SK-N-SH (cell line): ENCODE measurements around the gene ZBTB38.

Experiments
- FOXM1 ChIP-seq: IDR thresholded peaks from 2 replicates; pipeline ENCODE4 v1.4.0; 2012; ENCODE audit warnings: low read depth, mild to moderate bottlenecking
- GABPA ChIP-seq: IDR thresholded peaks from 2 replicates; pipeline ENCODE4 v1.4.0; 2012; ENCODE audit warnings: low read depth, mild to moderate bottlenecking
- MAX ChIP-seq: IDR thresholded peaks from 2 replicates; pipeline ENCODE4 v1.4.0; 2012; ENCODE audit warnings: low read depth
- POLR2AphosphoS5 ChIP-seq: IDR thresholded peaks from 2 replicates; pipeline ENCODE4 v1.6.1; 2012; ENCODE audit warnings: low read depth, low read length
- SIN3A ChIP-seq: IDR thresholded peaks from 2 replicates; pipeline ENCODE4 v1.6.1; 2012; ENCODE audit warnings: low read depth, mild to moderate bottlenecking, low read length, moderate library complexity, borderline replicate concordance
- TCF12 ChIP-seq: IDR thresholded peaks from 2 replicates; pipeline ENCODE4 v1.4.0; 2012
- TF ChIP-seq, protein P1 (sequence below): fragments of 200-600 bp; sonication (generic); IDR thresholded peaks from 2 replicates; pipeline ENCODE4 v1.6.1; 2017; ENCODE audit warnings: antibody characterized with exemption, mild to moderate bottlenecking, moderate library complexity
- TF ChIP-seq, protein P2 (sequence below): fragments of 150-350 bp; IDR thresholded peaks from 2 replicates; pipeline ENCODE4 v1.6.1; 2017; ENCODE audit warnings: antibody characterized with exemption, low read length, low read depth, borderline replicate concordance
- TF ChIP-seq, protein P3 (sequence below): fragments of 150-350 bp; IDR thresholded peaks from 2 replicates; pipeline ENCODE4 v1.6.1; 2016; ENCODE audit warnings: mild to moderate bottlenecking, low read depth, low read length

GRCh38 chr3:141354517-141354916, 13.8 kb upstream of the ZBTB38 start:
- TF ChIP-seq MAX = no peak
- TF ChIP-seq POLR2AphosphoS5 = no peak
- TF ChIP-seq, protein P1, sequence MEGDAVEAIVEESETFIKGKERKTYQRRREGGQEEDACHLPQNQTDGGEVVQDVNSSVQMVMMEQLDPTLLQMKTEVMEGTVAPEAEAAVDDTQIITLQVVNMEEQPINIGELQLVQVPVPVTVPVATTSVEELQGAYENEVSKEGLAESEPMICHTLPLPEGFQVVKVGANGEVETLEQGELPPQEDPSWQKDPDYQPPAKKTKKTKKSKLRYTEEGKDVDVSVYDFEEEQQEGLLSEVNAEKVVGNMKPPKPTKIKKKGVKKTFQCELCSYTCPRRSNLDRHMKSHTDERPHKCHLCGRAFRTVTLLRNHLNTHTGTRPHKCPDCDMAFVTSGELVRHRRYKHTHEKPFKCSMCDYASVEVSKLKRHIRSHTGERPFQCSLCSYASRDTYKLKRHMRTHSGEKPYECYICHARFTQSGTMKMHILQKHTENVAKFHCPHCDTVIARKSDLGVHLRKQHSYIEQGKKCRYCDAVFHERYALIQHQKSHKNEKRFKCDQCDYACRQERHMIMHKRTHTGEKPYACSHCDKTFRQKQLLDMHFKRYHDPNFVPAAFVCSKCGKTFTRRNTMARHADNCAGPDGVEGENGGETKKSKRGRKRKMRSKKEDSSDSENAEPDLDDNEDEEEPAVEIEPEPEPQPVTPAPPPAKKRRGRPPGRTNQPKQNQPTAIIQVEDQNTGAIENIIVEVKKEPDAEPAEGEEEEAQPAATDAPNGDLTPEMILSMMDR = no peak
- TF ChIP-seq, protein P2, sequence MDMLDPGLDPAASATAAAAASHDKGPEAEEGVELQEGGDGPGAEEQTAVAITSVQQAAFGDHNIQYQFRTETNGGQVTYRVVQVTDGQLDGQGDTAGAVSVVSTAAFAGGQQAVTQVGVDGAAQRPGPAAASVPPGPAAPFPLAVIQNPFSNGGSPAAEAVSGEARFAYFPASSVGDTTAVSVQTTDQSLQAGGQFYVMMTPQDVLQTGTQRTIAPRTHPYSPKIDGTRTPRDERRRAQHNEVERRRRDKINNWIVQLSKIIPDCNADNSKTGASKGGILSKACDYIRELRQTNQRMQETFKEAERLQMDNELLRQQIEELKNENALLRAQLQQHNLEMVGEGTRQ = no peak
- no peak for TF ChIP-seq FOXM1
- TF ChIP-seq GABPA = no peak
- TF ChIP-seq, protein P3, sequence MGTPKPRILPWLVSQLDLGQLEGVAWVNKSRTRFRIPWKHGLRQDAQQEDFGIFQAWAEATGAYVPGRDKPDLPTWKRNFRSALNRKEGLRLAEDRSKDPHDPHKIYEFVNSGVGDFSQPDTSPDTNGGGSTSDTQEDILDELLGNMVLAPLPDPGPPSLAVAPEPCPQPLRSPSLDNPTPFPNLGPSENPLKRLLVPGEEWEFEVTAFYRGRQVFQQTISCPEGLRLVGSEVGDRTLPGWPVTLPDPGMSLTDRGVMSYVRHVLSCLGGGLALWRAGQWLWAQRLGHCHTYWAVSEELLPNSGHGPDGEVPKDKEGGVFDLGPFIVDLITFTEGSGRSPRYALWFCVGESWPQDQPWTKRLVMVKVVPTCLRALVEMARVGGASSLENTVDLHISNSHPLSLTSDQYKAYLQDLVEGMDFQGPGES = no peak
- TF ChIP-seq SIN3A = no peak
- no peak for TF ChIP-seq TCF12
